Skeletal muscle satellite cell (primary cell): Measurements from ENCODE around the gene MVB12B.

Experiments used
- H3K27me3 ChIP-seq: 2 replicates; pipeline ENCODE4 v1.7.0; 2013; ENCODE audit warnings: low read length; ENCODE audit not compliant: control insufficient read depth, insufficient read depth
- H3K36me3 ChIP-seq: 2 replicates; pipeline ENCODE4 v1.7.0; 2013; ENCODE audit warnings: mild to moderate bottlenecking, control low read depth, low read length; ENCODE audit not compliant: insufficient read depth
- H3K4me1 ChIP-seq: 2 replicates; pipeline ENCODE4 v1.7.0; 2013; ENCODE audit warnings: low read length; ENCODE audit not compliant: control insufficient read depth, insufficient read depth
- H3K4me2 ChIP-seq: 2 replicates; pipeline ENCODE4 v1.7.0; 2013; ENCODE audit warnings: mild to moderate bottlenecking, low read length
- H3K4me3 ChIP-seq: 2 replicates; pipeline ENCODE4 v1.7.0; 2013; ENCODE audit warnings: low read length
- H3K9ac ChIP-seq: 2 replicates; pipeline ENCODE4 v1.7.0; 2013; ENCODE audit warnings: mild to moderate bottlenecking, low read depth, low read length, moderate library complexity
- H3K9me3 ChIP-seq: replicated peaks from 2 replicates; pipeline ENCODE4 v1.7.0; 2013; ENCODE audit warnings: mild to moderate bottlenecking, control low read depth, low read length

The MVB12B gene

GRCh38 chr9:126489581-126490213, 163.1 kb downstream of the MVB12B start:
- Histone ChIP-seq H3K4me3 (no peak overlapping the region), H3K27me3 (no peaks in the 10 kb centered on the region), H3K36me3 (no peaks in the 10 kb centered on the region), H3K9me3 (no peaks in the 10 kb centered on the region), H3K9ac (no peak overlapping the region), H3K4me2 (no peak overlapping the region), H3K4me1 (no peaks in the 10 kb centered on the region)

DNA sequence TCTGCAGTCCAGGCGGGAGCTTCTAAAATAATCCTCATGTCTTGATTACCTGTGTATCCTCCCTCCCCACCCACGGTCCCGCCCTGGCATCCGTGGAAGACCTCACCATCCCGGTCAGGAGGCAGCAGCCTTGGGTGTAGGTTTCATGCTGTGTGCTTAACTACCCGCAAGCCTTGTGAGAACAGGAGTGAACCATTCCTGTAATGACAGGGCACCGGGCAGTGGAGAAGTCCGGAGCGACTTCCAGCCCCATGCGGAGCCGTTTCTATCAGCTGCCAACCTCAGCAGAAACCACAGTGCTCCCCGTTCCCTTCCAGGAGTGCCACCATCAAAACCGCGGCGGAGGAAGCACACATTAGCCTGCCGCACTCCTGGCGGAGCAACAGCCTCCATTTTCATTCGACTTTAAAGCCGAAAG, 163.6 kb downstream of the MVB12B start:
- Histone ChIP-seq H3K4me2 (no peak overlapping the region), H3K27me3 (no peaks in the 10 kb centered on the region), H3K4me3 (no peak overlapping the region), H3K4me1 (no peaks in the 10 kb centered on the region), H3K9ac (no peak overlapping the region), H3K9me3 (no peaks in the 10 kb centered on the region), H3K36me3 (no peaks in the 10 kb centered on the region)

- H3K4me3 ChIP-seq = no peak overlapping the region
- no peaks in the 10 kb centered on the region for H3K9me3 ChIP-seq
- H3K27me3 ChIP-seq = no peaks in the 10 kb centered on the region
- H3K36me3 ChIP-seq = no peaks in the 10 kb centered on the region
- H3K4me1 ChIP-seq = no peaks in the 10 kb centered on the region
- no peak overlapping the region for H3K4me2 ChIP-seq
- no peak overlapping the region for H3K9ac ChIP-seq
Measured at GRCh38 chr9:126490871-126491567, 164.4 kb downstream of the MVB12B start.

DNA sequence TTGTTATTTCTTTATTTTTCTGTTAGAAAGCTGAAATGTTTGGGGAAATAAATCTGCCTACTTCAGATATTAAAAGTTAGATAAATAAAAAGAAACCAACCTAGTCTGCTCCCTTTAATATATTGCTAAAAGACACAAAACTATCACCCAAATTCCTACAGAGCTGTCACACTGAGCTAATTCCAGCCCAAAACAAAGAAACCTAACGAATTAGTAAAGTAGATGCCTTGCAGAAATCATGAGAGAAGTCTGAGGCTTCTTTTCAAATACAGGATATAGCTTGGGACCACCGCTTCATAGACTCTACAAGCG, 164.9 kb downstream of the MVB12B start:
- no peak overlapping the region for H3K4me3 ChIP-seq

DNA sequence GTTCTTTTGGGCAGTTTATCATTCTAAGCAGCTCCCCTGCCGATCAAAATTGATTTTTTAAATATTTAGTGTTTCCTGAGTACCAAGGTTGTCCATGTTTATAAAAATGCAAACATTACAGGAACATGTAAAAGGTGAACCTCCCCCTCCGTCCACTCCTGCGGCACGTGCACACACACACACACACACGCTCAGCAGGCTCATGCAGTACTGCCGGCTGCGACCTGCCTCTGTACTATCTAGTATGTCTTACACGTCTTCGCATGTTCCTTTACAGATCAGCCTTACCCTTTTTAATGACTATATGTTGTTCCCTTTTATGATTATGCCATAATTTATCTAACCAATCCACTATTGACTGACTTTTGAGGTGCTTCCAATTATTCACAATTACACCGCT, 165.3 kb downstream of the MVB12B start:
- no peak overlapping the region for H3K4me3 ChIP-seq
- no peak overlapping the region for H3K4me2 ChIP-seq
- H3K9me3 ChIP-seq = no peaks in the 10 kb centered on the region
- H3K36me3 ChIP-seq = no peaks in the 10 kb centered on the region
- no peaks in the 10 kb centered on the region for H3K4me1 ChIP-seq
- H3K27me3 ChIP-seq = no peaks in the 10 kb centered on the region
- H3K9ac ChIP-seq = no peak overlapping the region

More for the DNA sequence above, 164.9 kb downstream of the MVB12B start:
- H3K4me1 ChIP-seq = no peaks in the 10 kb centered on the region
- H3K9ac ChIP-seq = no peak overlapping the region
- no peaks in the 10 kb centered on the region for H3K9me3 ChIP-seq
- no peak overlapping the region for H3K4me2 ChIP-seq
- no peaks in the 10 kb centered on the region for H3K27me3 ChIP-seq
- no peaks in the 10 kb centered on the region for H3K36me3 ChIP-seq

DNA sequence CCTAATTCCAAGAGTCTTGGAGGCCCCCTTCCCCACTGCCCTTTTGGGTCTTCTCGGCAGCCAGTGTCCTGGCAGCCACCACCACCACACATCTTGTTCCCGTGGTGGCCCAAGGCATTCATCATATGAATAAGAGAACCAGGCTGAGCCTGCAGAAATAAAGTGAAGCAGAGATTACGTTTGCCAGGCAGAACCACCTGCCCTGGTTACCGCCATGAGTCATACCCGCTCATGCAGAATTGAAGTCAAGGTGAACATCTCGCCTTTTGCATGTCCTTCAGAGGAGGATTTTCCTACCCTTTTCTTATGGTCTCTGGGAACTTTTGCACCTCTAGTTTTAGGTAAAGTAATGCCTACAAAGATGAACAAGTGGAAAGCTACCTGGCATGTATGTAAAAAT, 167.6 kb downstream of the MVB12B start:
- Histone ChIP-seq H3K27me3 (no peaks in the 10 kb centered on the region), H3K4me1 (no peaks in the 10 kb centered on the region), H3K9ac (no peak overlapping the region), H3K36me3 (no peaks in the 10 kb centered on the region), H3K4me3 (no peak overlapping the region), H3K4me2 (no peak overlapping the region), H3K9me3 (no peaks in the 10 kb centered on the region)

DNA sequence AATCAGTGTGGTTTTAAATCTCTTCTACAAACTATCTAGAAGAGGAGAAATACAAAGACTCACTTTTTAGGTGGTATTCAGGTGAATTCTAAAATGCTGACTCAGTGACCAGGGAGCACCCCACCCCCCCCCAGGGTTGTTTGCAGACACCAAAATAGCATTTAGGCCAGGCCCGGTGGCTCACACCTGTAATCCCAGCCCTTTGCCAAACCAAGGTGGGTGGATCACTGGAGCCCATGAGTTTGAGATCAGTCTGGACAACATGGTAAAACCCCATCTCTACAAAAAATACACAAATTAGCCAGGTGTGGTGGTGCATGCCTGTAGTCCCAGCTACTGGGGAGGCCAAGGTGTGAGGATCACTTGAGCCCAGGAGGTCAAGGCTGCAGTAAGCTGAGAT, 168.1 kb downstream of the MVB12B start:
- no peak overlapping the region for H3K4me3 ChIP-seq
- H3K36me3 ChIP-seq = no peaks in the 10 kb centered on the region
- no peaks in the 10 kb centered on the region for H3K9me3 ChIP-seq
- H3K4me1 ChIP-seq = peaks cover 1% of the 10 kb centered on the region
- H3K9ac ChIP-seq = no peak overlapping the region
- no peaks in the 10 kb centered on the region for H3K27me3 ChIP-seq
- no peak overlapping the region for H3K4me2 ChIP-seq

DNA sequence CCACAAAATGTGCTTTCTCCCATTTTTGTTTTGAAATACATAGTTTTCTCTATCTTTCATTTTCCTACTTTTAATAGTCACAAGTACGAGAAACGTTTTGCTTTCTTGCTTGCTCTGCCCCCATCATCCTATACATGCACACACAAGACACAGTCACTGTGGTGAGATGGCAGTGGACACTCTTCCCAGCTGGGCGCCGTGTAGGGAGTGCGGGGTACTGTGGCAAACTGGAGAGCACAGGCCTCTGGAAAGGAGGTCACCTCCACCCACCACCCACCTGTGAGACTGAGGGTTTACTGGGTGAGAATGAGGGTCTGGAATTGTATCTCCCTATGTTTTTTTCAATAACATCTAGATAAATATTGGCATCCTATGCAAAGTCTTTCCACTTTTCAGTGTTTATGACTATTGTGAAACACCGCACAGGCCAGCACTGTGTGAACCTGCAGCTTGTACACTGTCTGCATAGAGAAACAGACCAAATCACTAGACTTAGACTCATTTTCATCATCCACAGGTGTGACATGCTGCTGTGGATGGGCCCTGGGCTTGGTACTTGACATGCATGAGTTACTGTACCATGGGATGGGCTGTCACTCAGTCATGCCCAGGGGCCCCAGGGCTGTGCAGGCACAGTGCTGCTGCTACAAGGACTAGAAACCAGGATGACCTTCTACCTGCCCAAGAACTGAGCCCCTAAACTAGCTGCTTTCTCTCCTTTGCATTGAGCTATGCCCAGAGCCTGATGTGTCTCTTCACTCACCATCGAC, 169.0 kb downstream of the MVB12B start:
- Histone ChIP-seq H3K9ac (no peak overlapping the region), H3K4me3 (no peak overlapping the region), H3K9me3 (no peaks in the 10 kb centered on the region), H3K4me2 (no peak overlapping the region), H3K36me3 (no peaks in the 10 kb centered on the region), H3K4me1 (peaks cover 5% of the 10 kb centered on the region), H3K27me3 (peaks cover 4% of the 10 kb centered on the region)

- Histone ChIP-seq H3K4me2 (no peak overlapping the region), H3K4me1 (peaks cover 5% of the 10 kb centered on the region), H3K36me3 (no peaks in the 10 kb centered on the region), H3K27me3 (peaks cover 6% of the 10 kb centered on the region), H3K4me3 (no peak overlapping the region), H3K9ac (no peak overlapping the region), H3K9me3 (no peaks in the 10 kb centered on the region)
Measured at GRCh38 chr9:126496181-126496576, 169.6 kb downstream of the MVB12B start.

DNA sequence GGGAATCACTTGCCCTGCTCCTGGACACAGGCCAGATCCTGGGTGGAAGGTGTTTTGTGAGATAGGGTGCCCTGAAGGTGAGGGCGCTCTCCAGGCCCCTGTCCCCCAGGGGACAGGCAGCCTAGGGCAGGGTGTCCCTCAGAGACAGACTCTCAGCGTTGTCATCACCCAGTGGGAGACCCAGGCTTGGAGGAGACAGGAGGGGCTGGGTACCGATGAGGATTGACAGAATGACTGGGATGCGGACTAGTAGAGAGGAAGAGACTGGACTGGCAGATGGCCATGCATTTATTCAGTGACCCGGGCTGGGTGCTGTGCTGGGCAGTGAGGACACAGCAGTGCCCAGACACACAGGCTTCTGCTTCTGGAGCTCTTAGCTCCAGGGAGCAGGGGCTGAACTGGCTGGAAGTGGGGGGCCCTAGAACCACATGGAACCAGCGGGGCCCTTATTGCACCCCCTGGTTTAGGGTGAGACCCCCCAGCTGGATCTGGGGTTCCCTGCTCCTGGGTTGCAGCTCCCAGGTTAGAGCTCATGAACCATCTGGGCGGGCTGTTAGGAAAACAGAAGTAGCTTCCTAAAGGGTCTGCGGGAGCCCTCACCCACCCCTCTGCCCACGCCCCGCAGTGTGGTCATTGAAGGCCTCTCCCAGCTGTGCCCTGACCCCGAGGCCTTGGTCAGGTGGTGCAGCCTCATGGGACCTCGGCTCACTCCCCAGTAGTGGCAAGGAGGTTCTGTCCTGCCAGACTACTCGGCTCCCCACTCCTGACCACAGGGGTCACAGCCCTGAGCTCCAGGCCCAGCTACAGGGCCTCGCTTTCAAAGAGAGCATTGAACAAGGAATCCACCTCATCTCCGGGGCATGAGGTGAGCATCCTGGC, 170.4 kb downstream of the MVB12B start:
- Histone ChIP-seq H3K36me3 (no peaks in the 10 kb centered on the region), H3K4me3 (no peak overlapping the region), H3K4me1 (peaks cover 5% of the 10 kb centered on the region), H3K9ac (no peak overlapping the region), H3K4me2 (no peak overlapping the region), H3K9me3 (no peaks in the 10 kb centered on the region), H3K27me3 (peaks cover 6% of the 10 kb centered on the region)

DNA sequence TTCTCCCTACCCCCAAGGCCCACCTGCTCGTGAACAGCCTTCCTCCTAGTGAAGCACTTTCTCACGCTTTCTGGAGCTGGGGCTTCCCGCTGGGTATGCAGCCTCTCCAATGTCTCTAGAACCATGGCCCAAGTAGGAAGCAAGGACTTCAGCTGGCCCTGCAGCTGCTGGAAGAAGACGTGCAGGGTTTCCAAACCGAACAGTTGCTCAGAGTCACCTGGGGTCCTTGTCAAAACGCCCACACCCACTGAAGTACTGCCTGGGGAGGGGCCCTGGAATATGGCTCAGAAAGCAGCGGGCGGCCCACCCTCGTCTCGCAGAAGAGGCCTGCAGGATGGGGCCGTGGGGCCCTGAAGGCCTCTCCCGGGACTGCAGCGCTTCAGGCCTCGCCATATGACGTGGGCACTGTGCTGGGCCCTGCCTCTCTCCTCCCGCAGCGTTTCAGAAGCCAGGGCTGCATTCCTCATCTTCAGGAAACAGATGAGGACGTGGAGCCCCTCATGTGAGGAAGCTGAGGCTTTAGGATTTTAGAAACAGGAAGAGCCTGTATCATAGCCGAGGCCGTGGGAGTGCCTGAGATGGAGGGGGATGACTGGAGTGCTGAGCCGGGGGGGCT, 171.1 kb downstream of the MVB12B start:
- H3K9me3 ChIP-seq = no peaks in the 10 kb centered on the region
- H3K4me2 ChIP-seq = no peak overlapping the region
- no peak overlapping the region for H3K4me3 ChIP-seq
- peaks cover 10% of the 10 kb centered on the region for H3K4me1 ChIP-seq
- H3K27me3 ChIP-seq = peaks cover 6% of the 10 kb centered on the region
- H3K36me3 ChIP-seq = no peaks in the 10 kb centered on the region
- H3K9ac ChIP-seq = no peak overlapping the region
